Hematopoietic multipotent progenitor cell treated with erythropoietin and hydrocortisone succinate and interleukin-3 and kit ligand, for 17 days (in vitro differentiated cells): Measurements from ENCODE around the gene CASKIN1.

Experiments used
- DNase-seq: peaks from one replicate; pipeline ENCODE4 v3.0.0-alpha.2; 2015; ENCODE audit warnings: low spot score

Gene CASKIN1

GRCh38 chr16:2232094-2232990, 35.9 kb upstream of the CASKIN1 start:
- no peak for DNase-seq

GRCh38 chr16:2231016-2231931, 34.9 kb upstream of the CASKIN1 start:
- no peak for DNase-seq

GRCh38 chr16:2230376-2230775, 34.0 kb upstream of the CASKIN1 start:
- no peak for DNase-seq

- no peak for DNase-seq
Observed at GRCh38 chr16:2229632-2230250, 33.3 kb upstream of the CASKIN1 start.

- DNase-seq = no peak
Observed at GRCh38 chr16:2229091-2229490, 32.7 kb upstream of the CASKIN1 start.

GRCh38 chr16:2228161-2228824, 31.9 kb upstream of the CASKIN1 start:
- no peak for DNase-seq

- DNase-seq = no peak
Observed at GRCh38 chr16:2226918-2227317, 30.5 kb upstream of the CASKIN1 start.

- no peak for DNase-seq
Observed at GRCh38 chr16:2226245-2226793, 29.9 kb upstream of the CASKIN1 start.

GRCh38 chr16:2223942-2224486, 27.6 kb upstream of the CASKIN1 start:
- peak; percentile 58 for DNase-seq

- peak; percentile 99 for DNase-seq
Observed at GRCh38 chr16:2223221-2223941, 27.0 kb upstream of the CASKIN1 start, which contains the start of gene E4F1. Gene E4F1 (plus strand): TSS chr16:2223591. CDS start chr16:2223614, 23 bp downstream.

GRCh38 chr16:2216330-2216729, 19.9 kb upstream of the CASKIN1 start:
- DNase-seq = no peak

GRCh38 chr16:2214719-2214968, 18.2 kb upstream of the CASKIN1 start, which contains the start of gene PGP:
Gene PGP (minus strand): TSS chr16:2214840. CDS start chr16:2214777, 63 bp downstream.
- no peak for DNase-seq

- DNase-seq = no peak
Observed at GRCh38 chr16:2213817-2214718, 17.7 kb upstream of the CASKIN1 start.

- DNase-seq = no peak
Observed at GRCh38 chr16:2212362-2213324, 16.2 kb upstream of the CASKIN1 start.

GRCh38 chr16:2211923-2212347, 15.5 kb upstream of the CASKIN1 start:
- DNase-seq = no peak

- DNase-seq = no peak
Observed at GRCh38 chr16:2210386-2211365, 14.3 kb upstream of the CASKIN1 start, which contains the start of gene BRICD5. Gene BRICD5 (minus strand): TSS chr16:2210863. CDS start chr16:2210833, 30 bp downstream.

- DNase-seq = no peak
Observed at GRCh38 chr16:2210009-2210332, 13.6 kb upstream of the CASKIN1 start.
